HepG2 (cell line): Measurements from ENCODE around the gene USP10. TPM values are rescaled to one million over a fixed set of nuclear protein-coding genes. Genes with fewer than 3 reads are reported as not detected.

Experiments
- CSRNP1 ChIP-seq: sonication (generic); formaldehyde crosslinking; IDR thresholded peaks from 2 replicates; pipeline ENCODE4 v1.8.1; 2023; ENCODE audit warnings: mild to moderate bottlenecking, missing genetic modification reagents
- FIP1L1 ChIP-seq: fragments of 200-400 bp; formaldehyde crosslinking; IDR thresholded peaks from 2 replicates; pipeline ENCODE4 v1.6.1; 2018; ENCODE audit warnings: low read depth, mild to moderate bottlenecking, low read length, moderate library complexity, borderline replicate concordance; ENCODE audit not compliant: insufficient read depth
- FOXP1 ChIP-seq, 2 experiments: fragments of 450-650 bp in 1 of 2; IDR thresholded peaks; 2 replicates each; pipeline ENCODE4 v1.6.1; 2017 to 2018; ENCODE audit warnings: antibody characterized with exemption in 1 of 2
- MAX ChIP-seq: IDR thresholded peaks from 2 replicates; pipeline ENCODE4 v1.6.1; 2012; ENCODE audit warnings: inconsistent platforms
- MED1 ChIP-seq: sonication (generic); formaldehyde crosslinking; IDR thresholded peaks from 2 replicates; pipeline ENCODE4 v1.4.0; 2020; ENCODE audit warnings: missing genetic modification reagents
- NR2F1 ChIP-seq, 2 experiments: fragments of 450-650 bp in 1 of 2; formaldehyde crosslinking in 1 of 2; IDR thresholded peaks; 2 replicates each; pipeline versions ENCODE4 v1.5.0 to v1.6.1; 2016 to 2020; ENCODE audit warnings: mild to moderate bottlenecking in 1 of 2, missing compliant biosample characterization in 1 of 2, missing genetic modification reagents in 1 of 2, moderate library complexity in 1 of 2
- SP140L ChIP-seq: sonication (generic); formaldehyde crosslinking; IDR thresholded peaks from 2 replicates; pipeline ENCODE4 v1.4.0; 2020; ENCODE audit warnings: missing genetic modification reagents, borderline replicate concordance
- STAT5B ChIP-seq: sonication (generic); formaldehyde crosslinking; IDR thresholded peaks from 2 replicates; pipeline ENCODE4 v1.4.0; 2020; ENCODE audit warnings: missing genetic modification reagents
- TARDBP ChIP-seq: sonication (generic); formaldehyde crosslinking; IDR thresholded peaks from 2 replicates; pipeline ENCODE4 v1.8.0; 2022; ENCODE audit warnings: mild to moderate bottlenecking, missing genetic modification reagents
- ZBTB1 ChIP-seq: sonication (generic); formaldehyde crosslinking; IDR thresholded peaks from 2 replicates; pipeline ENCODE4 v1.4.0; 2020; ENCODE audit warnings: missing genetic modification reagents, borderline replicate concordance
- ZNF281 ChIP-seq: sonication (generic); formaldehyde crosslinking; IDR thresholded peaks from 2 replicates; pipeline ENCODE4 v1.4.0; 2020; ENCODE audit warnings: missing genetic modification reagents, borderline replicate concordance
- ZNF558 ChIP-seq: sonication (generic); formaldehyde crosslinking; IDR thresholded peaks from 2 replicates; pipeline ENCODE4 v1.9.0; 2022; ENCODE audit warnings: mild to moderate bottlenecking, missing genetic modification reagents, borderline replicate concordance
- ZNF562 ChIP-seq: sonication (generic); formaldehyde crosslinking; IDR thresholded peaks from 2 replicates; pipeline ENCODE4 v1.8.0; 2022; ENCODE audit warnings: missing genetic modification reagents, borderline replicate concordance
- ZNF7 ChIP-seq: IDR thresholded peaks from 2 replicates; pipeline ENCODE4 v1.6.1; 2016; ENCODE audit warnings: missing biosample characterization, missing genetic modification reagents
- ZNF772 ChIP-seq: sonication (generic); formaldehyde crosslinking; IDR thresholded peaks from 2 replicates; pipeline ENCODE4 v1.5.0; 2020; ENCODE audit warnings: mild to moderate bottlenecking, missing genetic modification reagents
- ZSCAN30 ChIP-seq: sonication (generic); formaldehyde crosslinking; IDR thresholded peaks from 2 replicates; pipeline ENCODE4 v1.5.0; 2020; ENCODE audit warnings: mild to moderate bottlenecking, missing genetic modification reagents
- polyA plus RNA-seq, 8 experiments: library from polyadenylated mRNA; depleted of rRNA in 3 of 8; stranded (reverse) in 7 of 8; unstranded in 1 of 8; fragments of >200 nt; fragmentation: Illumina TruSeq in 4 of 8; extraction: Trizol in 4 of 8; gene quantifications; 2 replicates each; pipeline versions ENCODE4 v1.2.1 to v1.2.3, GENCODE V29; 2011 to 2016; ENCODE audit warnings: low read depth in 4 of 8, missing spikeins in 1 of 8, mixed read lengths in 1 of 8; ENCODE audit not compliant: insufficient read depth in 1 of 8
- total RNA-seq, 5 experiments: library from RNA; depleted of rRNA; stranded (reverse); fragments of >200 nt; fragmentation: Illumina TruSeq; extraction: Trizol; gene quantifications; 2 replicates each; pipeline ENCODE4 v1.2.3, GENCODE V29; 2016; ENCODE audit warnings: low read depth in 1 of 5
- TF ChIP-seq, protein P1 (sequence below): sonication (generic); formaldehyde crosslinking; IDR thresholded peaks from 2 replicates; pipeline ENCODE4 v1.5.1; 2020; ENCODE audit warnings: mild to moderate bottlenecking, missing genetic modification reagents, borderline replicate concordance

The USP10 gene
- total and polyA plus RNA-seq, 2 of the 13 experiments (the other 11 are each of a cell fraction or from before 2014, with no cell fraction given) = 79.1 to 122 TPM

GRCh38 chr16:84712801-84713775, 13.3 kb downstream of the USP10 start (continued):
- no peak for TF ChIP-seq NR2F1 (CRISPR knock-in tag; IDR thresholded peaks at IDR 0.05)
- no peak for TF ChIP-seq ZNF558 (CRISPR knock-in tag)
- TF ChIP-seq ZNF562 = no peak
- TF ChIP-seq FIP1L1 = no peak
- TF ChIP-seq ZNF7 (CRISPR knock-in tag) = no peak
- TF ChIP-seq CSRNP1 = no peak
- no peak for TF ChIP-seq STAT5B (CRISPR knock-in tag)
- peak; percentile 20; the same call in 1 of the 2 replicates for TF ChIP-seq MAX
- TF ChIP-seq ZNF772 (CRISPR knock-in tag) = no peak
- TF ChIP-seq, protein P1, sequence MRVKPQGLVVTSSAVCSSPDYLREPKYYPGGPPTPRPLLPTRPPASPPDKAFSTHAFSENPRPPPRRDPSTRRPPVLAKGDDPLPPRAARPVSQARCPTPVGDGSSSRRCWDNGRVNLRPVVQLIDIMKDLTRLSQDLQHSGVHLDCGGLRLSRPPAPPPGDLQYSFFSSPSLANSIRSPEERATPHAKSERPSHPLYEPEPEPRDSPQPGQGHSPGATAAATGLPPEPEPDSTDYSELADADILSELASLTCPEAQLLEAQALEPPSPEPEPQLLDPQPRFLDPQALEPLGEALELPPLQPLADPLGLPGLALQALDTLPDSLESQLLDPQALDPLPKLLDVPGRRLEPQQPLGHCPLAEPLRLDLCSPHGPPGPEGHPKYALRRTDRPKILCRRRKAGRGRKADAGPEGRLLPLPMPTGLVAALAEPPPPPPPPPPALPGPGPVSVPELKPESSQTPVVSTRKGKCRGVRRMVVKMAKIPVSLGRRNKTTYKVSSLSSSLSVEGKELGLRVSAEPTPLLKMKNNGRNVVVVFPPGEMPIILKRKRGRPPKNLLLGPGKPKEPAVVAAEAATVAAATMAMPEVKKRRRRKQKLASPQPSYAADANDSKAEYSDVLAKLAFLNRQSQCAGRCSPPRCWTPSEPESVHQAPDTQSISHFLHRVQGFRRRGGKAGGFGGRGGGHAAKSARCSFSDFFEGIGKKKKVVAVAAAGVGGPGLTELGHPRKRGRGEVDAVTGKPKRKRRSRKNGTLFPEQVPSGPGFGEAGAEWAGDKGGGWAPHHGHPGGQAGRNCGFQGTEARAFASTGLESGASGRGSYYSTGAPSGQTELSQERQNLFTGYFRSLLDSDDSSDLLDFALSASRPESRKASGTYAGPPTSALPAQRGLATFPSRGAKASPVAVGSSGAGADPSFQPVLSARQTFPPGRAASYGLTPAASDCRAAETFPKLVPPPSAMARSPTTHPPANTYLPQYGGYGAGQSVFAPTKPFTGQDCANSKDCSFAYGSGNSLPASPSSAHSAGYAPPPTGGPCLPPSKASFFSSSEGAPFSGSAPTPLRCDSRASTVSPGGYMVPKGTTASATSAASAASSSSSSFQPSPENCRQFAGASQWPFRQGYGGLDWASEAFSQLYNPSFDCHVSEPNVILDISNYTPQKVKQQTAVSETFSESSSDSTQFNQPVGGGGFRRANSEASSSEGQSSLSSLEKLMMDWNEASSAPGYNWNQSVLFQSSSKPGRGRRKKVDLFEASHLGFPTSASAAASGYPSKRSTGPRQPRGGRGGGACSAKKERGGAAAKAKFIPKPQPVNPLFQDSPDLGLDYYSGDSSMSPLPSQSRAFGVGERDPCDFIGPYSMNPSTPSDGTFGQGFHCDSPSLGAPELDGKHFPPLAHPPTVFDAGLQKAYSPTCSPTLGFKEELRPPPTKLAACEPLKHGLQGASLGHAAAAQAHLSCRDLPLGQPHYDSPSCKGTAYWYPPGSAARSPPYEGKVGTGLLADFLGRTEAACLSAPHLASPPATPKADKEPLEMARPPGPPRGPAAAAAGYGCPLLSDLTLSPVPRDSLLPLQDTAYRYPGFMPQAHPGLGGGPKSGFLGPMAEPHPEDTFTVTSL (CRISPR knock-in tag) = no peak
- no peak for TF ChIP-seq ZSCAN30
- peak; percentile 67 for TF ChIP-seq ZNF281 (CRISPR knock-in tag)
- no peak for TF ChIP-seq SP140L (CRISPR knock-in tag)
- no peak for TF ChIP-seq FOXP1 (IDR thresholded peaks at IDR 0.05)
- peak; percentile 76 for TF ChIP-seq FOXP1 (CRISPR knock-in tag; IDR thresholded peaks at IDR 0.05)
- TF ChIP-seq MED1 (CRISPR knock-in tag) = no peak
- no peak for TF ChIP-seq ZBTB1 (CRISPR knock-in tag)
- TF ChIP-seq TARDBP = peak; percentile 21; the same call in 1 of the 2 replicates
